HG03135 (cell line): Measurements from ENCODE around the gene SH3D19.

Experiments used
- ATAC-seq: cut with Tn5 transposase; IDR thresholded peaks from one replicate; pipeline ENCODE4 v1.9.1; 2021; ENCODE audit warnings: mild to moderate bottlenecking, moderate library complexity; ENCODE audit not compliant: unreplicated experiment

The SH3D19 gene

GRCh38 chr4:151199319-151200190 is 125.8 kb downstream of the SH3D19 start:
- ATAC-seq, result no peak

GRCh38 chr4:151198748-151199147 is 126.7 kb downstream of the SH3D19 start:
- no peak for ATAC-seq

DNA sequence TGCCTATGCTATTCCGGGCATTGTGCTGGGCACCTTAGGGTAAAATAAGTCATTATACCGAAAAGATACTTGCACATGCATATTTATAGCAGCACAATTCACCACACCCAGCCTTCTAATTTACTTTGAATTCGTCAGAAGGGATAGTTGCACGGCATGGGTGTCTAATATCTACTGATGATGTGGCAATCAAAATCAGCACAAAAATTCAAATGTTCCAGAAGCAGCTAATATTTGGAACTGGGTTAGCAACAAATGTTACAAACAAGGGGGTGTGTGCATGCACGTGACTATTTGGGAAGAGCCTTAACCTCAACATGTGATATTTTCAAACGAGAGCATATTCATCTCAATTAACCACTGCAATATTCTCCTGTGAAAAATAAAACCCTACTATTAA is 128.2 kb downstream of the SH3D19 start:
- no peak for ATAC-seq

DNA sequence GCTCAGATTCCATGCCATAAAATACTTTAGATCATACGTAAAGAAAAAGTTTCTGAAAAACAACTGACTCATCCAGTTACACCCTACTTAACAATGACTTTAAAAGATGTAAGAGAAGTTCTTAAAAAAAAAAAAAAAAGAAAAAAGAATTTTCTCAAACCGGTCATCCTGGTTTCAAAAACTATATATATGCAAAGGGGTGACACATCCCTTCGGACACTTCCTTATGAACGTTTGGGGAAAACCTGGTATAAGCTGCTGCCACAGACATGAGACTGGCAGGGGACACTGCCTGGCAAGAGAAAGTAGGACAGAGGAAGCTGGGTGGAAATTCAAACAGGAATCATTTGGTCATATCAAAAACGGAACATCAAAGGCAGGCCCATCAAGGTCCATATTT is 129.6 kb downstream of the SH3D19 start:
- no peak for ATAC-seq

DNA sequence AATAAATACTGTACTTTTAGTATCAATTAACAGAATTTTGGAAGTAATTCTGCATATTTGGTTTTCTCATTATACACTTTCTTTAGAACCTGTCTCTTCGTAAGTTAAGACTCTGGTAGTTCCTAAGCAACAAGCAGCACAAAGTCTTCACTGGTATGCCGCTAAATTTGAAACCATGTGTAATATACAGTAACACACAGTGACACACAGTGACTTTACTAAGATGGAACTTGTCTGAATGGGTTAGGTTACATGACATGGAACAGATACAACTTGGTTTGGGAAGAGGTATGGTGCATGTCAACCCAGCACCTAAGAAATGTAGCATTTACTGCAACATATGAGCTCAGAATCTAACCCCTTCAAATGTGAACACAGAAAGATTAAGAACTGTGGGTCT is 132.0 kb downstream of the SH3D19 start:
- ATAC-seq, result no peak

- no peak for ATAC-seq
Observed at GRCh38 chr4:151192556-151193235, 132.7 kb downstream of the SH3D19 start.

GRCh38 chr4:151184523-151185458 is 140.6 kb downstream of the SH3D19 start:
- ATAC-seq, result no peak

DNA sequence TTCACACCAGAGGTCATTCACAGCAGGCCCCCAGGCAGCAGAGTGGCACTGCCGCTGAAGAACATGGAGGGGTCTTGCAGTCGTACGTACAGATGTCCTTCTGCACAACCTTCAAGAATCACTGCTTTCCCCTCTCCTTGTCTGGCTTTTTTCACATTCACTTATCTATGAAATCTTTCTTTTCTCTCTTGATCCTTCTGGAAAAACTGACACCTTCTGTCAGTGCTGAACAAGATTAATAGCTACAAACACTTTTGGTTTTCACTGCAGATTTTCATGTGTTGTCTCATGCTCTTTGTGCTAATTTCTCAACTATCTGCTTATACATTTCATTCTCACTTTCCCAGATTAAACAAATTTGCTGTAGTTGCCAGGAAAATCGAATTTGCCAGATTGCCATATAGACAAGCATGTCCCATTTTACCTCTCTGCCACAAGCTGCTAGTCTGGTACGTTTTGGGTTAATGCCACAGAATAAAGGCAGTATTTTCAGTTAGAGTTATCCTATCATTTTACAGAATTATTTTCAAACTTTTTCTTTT is 142.9 kb downstream of the SH3D19 start:
- ATAC-seq, result no peak

GRCh38 chr4:151176685-151177084 is 148.7 kb downstream of the SH3D19 start:
- no peak for ATAC-seq

- ATAC-seq, result no peak
Observed at GRCh38 chr4:151175754-151176631, 149.4 kb downstream of the SH3D19 start.

GRCh38 chr4:151175233-151175632 is 150.2 kb downstream of the SH3D19 start:
- ATAC-seq, result no peak

GRCh38 chr4:151174784-151175183 is 150.6 kb downstream of the SH3D19 start:
- no peak for ATAC-seq

DNA sequence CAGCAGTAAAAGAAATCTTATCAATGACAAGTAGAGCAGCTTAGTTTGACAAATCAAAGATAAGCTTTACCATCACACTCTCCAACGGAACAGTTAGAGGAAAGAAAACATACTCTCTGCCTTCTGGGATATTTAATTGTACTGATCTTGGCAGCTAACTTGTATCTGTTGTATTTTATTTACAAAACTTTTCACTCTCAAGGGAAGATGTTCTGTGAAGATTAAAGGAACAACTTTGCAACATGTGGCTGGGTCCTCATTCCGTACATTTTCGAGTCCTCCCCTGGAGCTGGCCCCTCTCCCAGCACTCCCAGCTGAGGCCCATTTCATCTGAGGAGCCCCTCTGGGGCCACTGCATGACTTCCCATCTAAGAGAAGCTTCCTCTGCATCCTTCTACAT is 151.5 kb downstream of the SH3D19 start:
- no peak for ATAC-seq

DNA sequence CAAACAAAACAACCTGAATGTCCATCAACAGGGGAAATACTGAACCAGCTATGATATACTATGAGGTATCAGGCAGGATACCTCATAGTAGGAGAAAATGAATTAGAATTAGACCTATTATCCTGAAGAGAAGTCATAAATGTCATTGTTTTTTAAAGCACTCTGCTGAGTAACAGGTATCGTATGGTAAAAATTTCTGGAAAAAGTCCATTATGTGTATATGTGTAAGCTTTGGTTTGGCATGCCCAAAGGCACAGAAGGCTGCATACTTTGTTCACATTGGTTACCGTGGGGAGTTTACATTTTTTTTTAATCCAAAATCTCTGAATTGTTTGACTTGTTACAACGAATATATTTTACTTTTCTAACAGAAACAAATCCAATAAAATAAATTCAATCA is 155.5 kb downstream of the SH3D19 start:
- no peak for ATAC-seq

- no peak for ATAC-seq
Observed at GRCh38 chr4:151169223-151169622, 156.2 kb downstream of the SH3D19 start.

- no peak for ATAC-seq
Observed at GRCh38 chr4:151167561-151167960, 157.8 kb downstream of the SH3D19 start.

DNA sequence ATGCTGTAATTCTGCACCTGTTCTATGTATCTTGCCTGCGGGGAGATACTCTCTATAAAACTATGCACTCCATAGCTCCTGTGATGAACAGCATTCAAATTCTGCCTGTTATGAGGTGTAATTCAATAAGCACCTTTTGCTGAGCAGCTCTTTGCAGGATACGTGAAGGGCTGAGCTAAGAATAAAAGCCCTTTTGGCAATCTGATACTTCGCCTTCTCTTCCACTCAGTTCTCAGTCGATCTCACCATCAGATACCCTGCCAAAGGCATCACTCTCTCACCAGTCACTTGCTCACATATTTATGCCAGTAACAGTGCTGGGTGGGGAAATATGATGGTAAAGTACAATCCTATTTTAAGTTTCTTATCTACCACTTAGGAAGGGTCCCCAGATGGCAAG is 158.8 kb downstream of the SH3D19 start:
- no peak for ATAC-seq

- no peak for ATAC-seq
Observed at GRCh38 chr4:151165205-151166000, 160.0 kb downstream of the SH3D19 start.

DNA sequence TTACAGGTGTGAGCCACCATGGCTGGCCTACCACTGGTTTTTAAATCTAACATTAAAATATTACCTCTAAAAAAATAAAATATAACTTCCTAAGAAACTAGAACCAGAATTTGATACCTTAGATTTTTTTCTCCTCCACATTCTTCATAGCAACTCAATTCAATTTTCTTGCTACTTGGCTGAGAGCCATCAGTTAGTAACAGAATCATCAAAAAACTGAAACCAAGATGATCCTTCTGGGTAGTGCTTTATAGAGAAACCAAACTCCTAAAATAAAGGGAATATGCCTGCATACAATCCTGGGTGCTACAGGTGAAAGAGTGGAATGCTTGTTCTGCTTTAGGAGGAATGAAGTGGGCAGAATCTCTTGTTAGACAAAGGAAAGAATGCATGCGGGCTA is 161.6 kb downstream of the SH3D19 start:
- ATAC-seq, result no peak
